ENCODE measurements around the gene ZNF394.
"Not testable (repeated sequence)": the region's sequence is repeated elsewhere in the genome, so short reads cannot be mapped to it uniquely, and the experiment has no call there.

The ZNF394 gene

GRCh38 chr7:99499721-99500636 is at the start of gene ZNF394:
Gene ZNF394 (minus strand): TSS chr7:99500281. CDS start chr7:99500093, 188 bp downstream.
- peak; percentile 83 for DNase-seq (ENCODE audit: low read depth)

GRCh38 chr7:99549545-99549944 is 49.5 kb upstream of the ZNF394 start:
- DNase-seq (ENCODE audit: low read depth) = not testable (repeated sequence)

- not testable (repeated sequence) for DNase-seq (ENCODE audit: low read depth)
Observed at GRCh38 chr7:99545308-99545707, 45.2 kb upstream of the ZNF394 start.

GRCh38 chr7:99543916-99544315 is 43.8 kb upstream of the ZNF394 start:
- no peak for DNase-seq (ENCODE audit: low read depth)

- no peak for DNase-seq (ENCODE audit: low read depth)
Observed at GRCh38 chr7:99543081-99543671, 43.1 kb upstream of the ZNF394 start.

- DNase-seq (ENCODE audit: low read depth) = no peak
Observed at GRCh38 chr7:99541212-99541611, 41.1 kb upstream of the ZNF394 start.

- DNase-seq (ENCODE audit: low read depth) = no peak
Observed at GRCh38 chr7:99540542-99540941, 40.5 kb upstream of the ZNF394 start.

GRCh38 chr7:99539213-99539811 is 39.2 kb upstream of the ZNF394 start:
- DNase-seq (ENCODE audit: low read depth) = no peak

GRCh38 chr7:99535667-99536066 is 35.6 kb upstream of the ZNF394 start:
- DNase-seq (ENCODE audit: low read depth) = no peak

GRCh38 chr7:99531354-99531765 is 31.3 kb upstream of the ZNF394 start:
- DNase-seq (ENCODE audit: low read depth) = no peak

- DNase-seq (ENCODE audit: low read depth) = no peak
Observed at GRCh38 chr7:99525713-99526440, 25.8 kb upstream of the ZNF394 start.

GRCh38 chr7:99521399-99521798 is 21.3 kb upstream of the ZNF394 start:
- DNase-seq (ENCODE audit: low read depth) = no peak

GRCh38 chr7:99514050-99514449 is 14.0 kb upstream of the ZNF394 start:
- no peak for DNase-seq (ENCODE audit: low read depth)

- no peak for DNase-seq (ENCODE audit: low read depth)
Observed at GRCh38 chr7:99505324-99505662, 5.2 kb upstream of the ZNF394 start.

- DNase-seq (ENCODE audit: low read depth) = peak; percentile 95
Observed at GRCh38 chr7:99504603-99505323, 4.7 kb upstream of the ZNF394 start, which contains the start of gene ZKSCAN5. Gene ZKSCAN5 (plus strand): TSS chr7:99504662. CDS start chr7:99506045, 1,383 bp downstream.

- no peak for DNase-seq (ENCODE audit: low read depth)
Observed at GRCh38 chr7:99504281-99504602, 4.2 kb upstream of the ZNF394 start.

- not testable (repeated sequence) for DNase-seq (ENCODE audit: low read depth)
Observed at GRCh38 chr7:99501236-99501635, 1.2 kb upstream of the ZNF394 start.

- DNase-seq (ENCODE audit: low read depth) = no peak
Observed at GRCh38 chr7:99500637-99501009, 542 bp upstream of the ZNF394 start.

- no peak for DNase-seq (ENCODE audit: low read depth)
Observed at GRCh38 chr7:99499371-99499720, 735 bp downstream of the ZNF394 start.

- DNase-seq (ENCODE audit: low read depth) = no peak
Observed at GRCh38 chr7:99498546-99498944, 1.5 kb downstream of the ZNF394 start.

GRCh38 chr7:99497766-99498545 is 2.1 kb downstream of the ZNF394 start:
- DNase-seq (ENCODE audit: low read depth) = no peak
